OCI-LY7 (cell line): Measurements from ENCODE around the gene CERS6. TPM values are rescaled to one million over a fixed set of nuclear protein-coding genes. Genes with fewer than 3 reads are reported as not detected.

Source experiments
- BruUV-seq: library from RNA; stranded (reverse); fragments of 400-500 nt; replicated peaks from 2 replicates; lab custom pipeline; 2021; lab: Mats Ljungman, UMichigan
- CTCF ChIA-PET: fragments of 300-600 bp; sonication (Branson Sonifier 250); formaldehyde crosslinking; loops from one replicate; lab custom pipeline; 2022; ENCODE audit warnings: antibody characterized with exemption; ENCODE audit not compliant: unreplicated experiment; lab: Charles Lee
- POLR2A ChIA-PET: fragments of 300-600 bp; sonication (Branson Sonifier 250); formaldehyde crosslinking; loops from one replicate; lab custom pipeline; 2022; ENCODE audit warnings: antibody characterized with exemption; lab: Charles Lee
- DNase-seq: peaks from one replicate; pipeline ENCODE4 v3.0.0-alpha.2; 2015; ENCODE audit warnings: low spot score
- H2AFZ ChIP-seq: fragments of 200-600 bp; sonication (generic), shearing (Covaris generic); 2 replicates; pipeline ENCODE4 v1.6.1; 2014; ENCODE audit warnings: mild to moderate bottlenecking, antibody characterized with exemption, low read length, moderate library complexity
- H3K27ac ChIP-seq: fragments of 200-600 bp; sonication (generic); 2 replicates; pipeline ENCODE4 v1.5.1; 2014; ENCODE audit warnings: mixed run types, low read depth, mild to moderate bottlenecking, moderate library complexity, low read length, inconsistent platforms; ENCODE audit not compliant: poor library complexity, severe bottlenecking
- H3K36me3 ChIP-seq: fragments of 200-600 bp; sonication (generic); 2 replicates; pipeline ENCODE4 v1.6.1; 2014; ENCODE audit warnings: mild to moderate bottlenecking, antibody characterized with exemption, low read length, moderate library complexity, mixed read lengths; ENCODE audit not compliant: insufficient read depth
- H3K4me1 ChIP-seq: fragments of 200-600 bp; sonication (generic); 2 replicates; pipeline ENCODE4 v1.5.1; 2014; ENCODE audit warnings: mild to moderate bottlenecking, low read length; ENCODE audit not compliant: insufficient read depth, poor library complexity, severe bottlenecking
- H3K4me2 ChIP-seq: fragments of 200-600 bp; sonication (generic); 2 replicates; pipeline ENCODE4 v1.6.1; 2014; ENCODE audit warnings: mild to moderate bottlenecking, low read length
- H3K4me3 ChIP-seq: fragments of 200-600 bp; sonication (generic); 2 replicates; pipeline ENCODE4 v1.5.1; 2014; ENCODE audit warnings: mild to moderate bottlenecking, low read depth, low read length; ENCODE audit not compliant: poor library complexity, severe bottlenecking
- H3K79me2 ChIP-seq: fragments of 200-600 bp; sonication (generic); 2 replicates; pipeline ENCODE4 v1.6.1; 2016; ENCODE audit warnings: low read depth, mild to moderate bottlenecking, low read length, moderate library complexity, mixed read lengths; ENCODE audit not compliant: insufficient read depth
- H3K9me2 ChIP-seq: fragments of 200-600 bp; sonication (generic); 2 replicates; pipeline ENCODE4 v1.6.1; 2016; ENCODE audit warnings: mild to moderate bottlenecking, low read length, mixed read lengths; ENCODE audit not compliant: insufficient read depth
- H3K9me3 ChIP-seq: fragments of 200-600 bp; sonication (generic); 2 replicates; pipeline ENCODE4 v1.6.1; 2014; ENCODE audit warnings: mild to moderate bottlenecking, mixed run types, low read length, mixed read lengths
- H4K20me1 ChIP-seq: fragments of 200-600 bp; sonication (generic); 2 replicates; pipeline ENCODE4 v1.6.1; 2014; ENCODE audit warnings: mild to moderate bottlenecking, antibody characterized with exemption, low read length, moderate library complexity, mixed read lengths; ENCODE audit not compliant: insufficient read depth
- EZH2phosphoT487 ChIP-seq: fragments of 200-600 bp; sonication (generic); IDR thresholded peaks from 2 replicates; pipeline ENCODE4 v1.6.1; 2018; ENCODE audit warnings: low read depth, borderline replicate concordance, mild to moderate bottlenecking, mixed run types, antibody characterized with exemption, low read length, moderate library complexity, mixed read lengths
- intact Hi-C: fragments of 100-400 bp; cut with micrococcal nuclease; formaldehyde crosslinking; loops from one replicate; pipeline ENCODE4 v1.10.0; 2022; ENCODE audit not compliant: unreplicated experiment
- total RNA-seq, 2 experiments: library from RNA; depleted of rRNA in 1 of 2; stranded (reverse); fragments of >200 nt in 1 of 2; shearing (Covaris generic) in 1 of 2; gene quantifications; 2 replicates each; pipeline ENCODE4 v1.2.3, GENCODE V29; 2014 to 2022
- TF ChIP-seq, protein P1 (sequence below): fragments of 200-600 bp; sonication (generic); conservative IDR thresholded peaks from 2 replicates; pipeline ENCODE4 v1.5.1; 2014; ENCODE audit warnings: mild to moderate bottlenecking, antibody characterized with exemption, low read length, moderate library complexity, mixed read lengths

Gene CERS6
- total RNA-seq, 2 experiments from 2014 or later, result 0.04 TPM; not detected in 1

DNA sequence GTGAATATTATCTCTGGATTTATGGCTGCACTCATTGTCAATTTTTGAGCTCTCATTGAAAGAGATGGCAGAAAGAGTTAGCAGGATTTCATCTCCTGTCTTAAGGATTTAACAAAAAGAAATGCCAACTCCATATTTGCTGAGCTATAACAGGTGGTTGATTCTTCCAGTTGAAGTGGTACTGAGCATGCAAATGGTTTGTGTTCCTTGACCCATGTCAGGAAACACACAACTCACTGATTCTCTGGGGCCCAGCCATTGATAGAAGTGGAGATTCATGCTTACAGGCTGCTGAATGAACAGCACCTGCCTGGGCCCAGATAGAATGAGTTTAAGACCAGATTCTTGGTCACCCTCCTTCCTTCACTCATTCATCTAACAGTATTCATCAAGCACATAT is 128.8 kb downstream of the CERS6 start:
- no peaks in the 10 kb centered on the region for H3K9me2 ChIP-seq
- POLR2A ChIA-PET, result interaction anchor here (1.4 kb wide), 1 partner anchor 12 kb away, joined by 3 read pairs; no protein-coding TSS in a partner anchor
- BruUV-seq, result no TSS peak
- intact Hi-C loops, result no loop called here
- no peaks in the 10 kb centered on the region for H3K9me3 ChIP-seq
- no peaks in the 10 kb centered on the region for H4K20me1 ChIP-seq
- no peak overlapping the region for H3K4me3 ChIP-seq
- H3K79me2 ChIP-seq, result no peaks in the 10 kb centered on the region
- no peaks in the 10 kb centered on the region for H3K36me3 ChIP-seq
- no peaks in the 10 kb centered on the region for H3K4me1 ChIP-seq
- no peak overlapping the region for H3K4me2 ChIP-seq
- no peak overlapping the region for H3K27ac ChIP-seq
- DNase-seq, result peak; percentile 7
- TF ChIP-seq EZH2phosphoT487, result no peak
- TF ChIP-seq, protein P1, sequence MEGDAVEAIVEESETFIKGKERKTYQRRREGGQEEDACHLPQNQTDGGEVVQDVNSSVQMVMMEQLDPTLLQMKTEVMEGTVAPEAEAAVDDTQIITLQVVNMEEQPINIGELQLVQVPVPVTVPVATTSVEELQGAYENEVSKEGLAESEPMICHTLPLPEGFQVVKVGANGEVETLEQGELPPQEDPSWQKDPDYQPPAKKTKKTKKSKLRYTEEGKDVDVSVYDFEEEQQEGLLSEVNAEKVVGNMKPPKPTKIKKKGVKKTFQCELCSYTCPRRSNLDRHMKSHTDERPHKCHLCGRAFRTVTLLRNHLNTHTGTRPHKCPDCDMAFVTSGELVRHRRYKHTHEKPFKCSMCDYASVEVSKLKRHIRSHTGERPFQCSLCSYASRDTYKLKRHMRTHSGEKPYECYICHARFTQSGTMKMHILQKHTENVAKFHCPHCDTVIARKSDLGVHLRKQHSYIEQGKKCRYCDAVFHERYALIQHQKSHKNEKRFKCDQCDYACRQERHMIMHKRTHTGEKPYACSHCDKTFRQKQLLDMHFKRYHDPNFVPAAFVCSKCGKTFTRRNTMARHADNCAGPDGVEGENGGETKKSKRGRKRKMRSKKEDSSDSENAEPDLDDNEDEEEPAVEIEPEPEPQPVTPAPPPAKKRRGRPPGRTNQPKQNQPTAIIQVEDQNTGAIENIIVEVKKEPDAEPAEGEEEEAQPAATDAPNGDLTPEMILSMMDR, result no peak
- H2AFZ ChIP-seq, result no peak overlapping the region
- CTCF ChIA-PET, result no interaction called here

DNA sequence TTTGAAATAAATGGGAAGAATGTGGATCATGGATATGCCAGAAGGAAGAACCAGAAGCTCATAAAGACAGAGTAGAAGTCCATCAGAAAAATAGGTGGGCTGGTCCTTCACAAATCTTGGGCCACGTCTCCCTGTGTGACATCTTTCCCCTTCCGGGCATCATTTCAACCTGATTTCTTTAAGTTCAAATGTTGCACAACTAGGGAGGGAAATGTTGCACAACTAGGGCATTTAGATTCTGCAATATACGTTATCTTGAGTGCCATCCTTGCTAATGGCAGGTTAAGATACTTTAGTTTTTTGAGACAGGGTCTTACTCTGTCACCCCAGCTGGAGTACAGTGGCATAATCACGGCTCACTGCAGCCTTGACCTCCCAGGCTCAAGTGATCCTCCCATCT is 129.6 kb downstream of the CERS6 start:
- no peaks in the 10 kb centered on the region for H3K79me2 ChIP-seq
- H3K4me3 ChIP-seq, result no peak overlapping the region
- H3K36me3 ChIP-seq, result no peaks in the 10 kb centered on the region
- ChIA-PET CTCF (no interaction called here), POLR2A (no interaction called here)
- H3K4me2 ChIP-seq, result no peak overlapping the region
- BruUV-seq, result no TSS peak
- no peaks in the 10 kb centered on the region for H3K9me2 ChIP-seq
- no peak overlapping the region for H3K27ac ChIP-seq
- no peaks in the 10 kb centered on the region for H4K20me1 ChIP-seq
- H3K4me1 ChIP-seq, result no peaks in the 10 kb centered on the region
- no peak for DNase-seq
- no peaks in the 10 kb centered on the region for H3K9me3 ChIP-seq
- no peak for TF ChIP-seq EZH2phosphoT487
- TF ChIP-seq, protein P1, result no peak
- intact Hi-C loops, result no loop called here
- no peak overlapping the region for H2AFZ ChIP-seq

GRCh38 chr2:168587307-168587706 is 131.2 kb downstream of the CERS6 start:
- no peaks in the 10 kb centered on the region for H3K36me3 ChIP-seq
- no peak overlapping the region for H3K27ac ChIP-seq
- H3K4me1 ChIP-seq, result no peaks in the 10 kb centered on the region
- H3K9me2 ChIP-seq, result no peaks in the 10 kb centered on the region
- no peaks in the 10 kb centered on the region for H4K20me1 ChIP-seq
- CTCF ChIA-PET, result no interaction called here
- no peak overlapping the region for H3K4me2 ChIP-seq
- intact Hi-C loops, result no loop called here
- no peaks in the 10 kb centered on the region for H3K79me2 ChIP-seq
- no TSS peak for BruUV-seq
- no peak overlapping the region for H2AFZ ChIP-seq
- TF ChIP-seq EZH2phosphoT487, result no peak
- TF ChIP-seq, protein P1, result no peak
- no peaks in the 10 kb centered on the region for H3K9me3 ChIP-seq
- POLR2A ChIA-PET, result no interaction called here
- DNase-seq, result no peak
- H3K4me3 ChIP-seq, result no peak overlapping the region
